Measurements from ENCODE around the gene FIS1.

Gene FIS1

GRCh38 chr7:101231644-101232043 is 13.2 kb downstream of the FIS1 start:
- no peak for DNase-seq (ENCODE audit: extremely low read depth, low read depth)
- H3K4me3 ChIP-seq (replicated peaks; ENCODE audit: low read depth, low read length) = no peak overlapping the region
- no peak for TF ChIP-seq CTCF (IDR thresholded peaks at IDR 0.05; ENCODE audit: low read depth, low read length, missing control alignments)

- no peak for DNase-seq (ENCODE audit: extremely low read depth, low read depth)
- H3K4me3 ChIP-seq (replicated peaks; ENCODE audit: low read depth, low read length) = no peak overlapping the region
- no peak for TF ChIP-seq CTCF (IDR thresholded peaks at IDR 0.05; ENCODE audit: low read depth, low read length, missing control alignments)
Observed at GRCh38 chr7:101226721-101227120, 18.2 kb downstream of the FIS1 start.

GRCh38 chr7:101225650-101226049 is 19.2 kb downstream of the FIS1 start:
- no peak overlapping the region for H3K4me3 ChIP-seq (replicated peaks; ENCODE audit: low read depth, low read length)
- no peak for DNase-seq (ENCODE audit: extremely low read depth, low read depth)
- TF ChIP-seq CTCF (IDR thresholded peaks at IDR 0.05; ENCODE audit: low read depth, low read length, missing control alignments) = no peak

GRCh38 chr7:101223528-101223927 is 21.4 kb downstream of the FIS1 start:
- DNase-seq (ENCODE audit: extremely low read depth, low read depth) = no peak
- no peak overlapping the region for H3K4me3 ChIP-seq (replicated peaks; ENCODE audit: low read depth, low read length)
- no peak for TF ChIP-seq CTCF (IDR thresholded peaks at IDR 0.05; ENCODE audit: low read depth, low read length, missing control alignments)

GRCh38 chr7:101222275-101222830 is 22.5 kb downstream of the FIS1 start:
- no peak for DNase-seq (ENCODE audit: extremely low read depth, low read depth)
- H3K4me3 ChIP-seq (replicated peaks; ENCODE audit: low read depth, low read length) = no peak overlapping the region
- no peak for TF ChIP-seq CTCF (IDR thresholded peaks at IDR 0.05; ENCODE audit: low read depth, low read length, missing control alignments)

- H3K4me3 ChIP-seq (replicated peaks; ENCODE audit: low read depth, low read length) = no peak overlapping the region
- no peak for TF ChIP-seq CTCF (IDR thresholded peaks at IDR 0.05; ENCODE audit: low read depth, low read length, missing control alignments)
- DNase-seq (ENCODE audit: extremely low read depth, low read depth) = no peak
Observed at GRCh38 chr7:101220295-101220694, 24.6 kb downstream of the FIS1 start.

Measured in HFF-Myc (cell line).